ENCODE data around the gene ROBO4. TPM values are rescaled to one million over a fixed set of nuclear protein-coding genes. Genes with fewer than 3 reads are reported as not detected.

The ROBO4 gene
- total and polyA plus RNA-seq, 2 of the 13 experiments (the other 11 are each of a cell fraction or from before 2014, with no cell fraction given): 0.07 to 1.1 TPM

GRCh38 chr11:124934862-124935547, 37.3 kb upstream of the ROBO4 start (continued):
- TF ChIP-seq FOXP4 (CRISPR knock-in tag; IDR thresholded peaks at IDR 0.05) (no peak), KLF6 (CRISPR knock-in tag; IDR thresholded peaks at IDR 0.05) (no peak)

- WGBS (ENCODE audit: low lambda C conversion rate): 74% methylated on average over 3 of the region's 3 CpGs
- no peak overlapping the region for H3K9ac ChIP-seq (ENCODE audit: insufficient read depth, low read depth, low read length)
- H3K27me3 ChIP-seq (ENCODE audit: control insufficient read depth in 1 of 2, insufficient read depth in 2 of 2, low read length in 2 of 2): no peaks in the 10 kb centered on the region; a peak in 1 of 5 replicates
- H3K79me2 ChIP-seq (ENCODE audit: insufficient read depth, low read length): peaks cover 94% of the 10 kb centered on the region
- TF ChIP-seq ZNF782 (CRISPR knock-in tag; IDR thresholded peaks at IDR 0.05; ENCODE audit: borderline replicate concordance) (no peak), DNMT3B (CRISPR knock-in tag; conservative IDR thresholded peaks at IDR 0.05) (no peak), AKAP8 (CRISPR knock-in tag; IDR thresholded peaks at IDR 0.05) (no peak), TOE1 (CRISPR knock-in tag; IDR thresholded peaks at IDR 0.05) (no peak), RARG (CRISPR knock-in tag; IDR thresholded peaks at IDR 0.05; ENCODE audit: low read depth) (no peak), MLLT10 (CRISPR knock-in tag; IDR thresholded peaks at IDR 0.05) (no peak), AGO1 (IDR thresholded peaks at IDR 0.05; ENCODE audit: low read depth, low read length, poor library complexity, severe bottlenecking) (no peak), DMTF1 (CRISPR knock-in tag; IDR thresholded peaks at IDR 0.05) (no peak), ZNF430 (CRISPR knock-in tag; IDR thresholded peaks at IDR 0.05) (no peak), CREB1 (IDR thresholded peaks at IDR 0.05) (no peak), CREB1 (CRISPR knock-in tag; IDR thresholded peaks at IDR 0.05) (no peak), NR1H2 (CRISPR knock-in tag; IDR thresholded peaks at IDR 0.05; ENCODE audit: borderline replicate concordance, low read depth) (no peak), ZMYM4 (CRISPR knock-in tag; IDR thresholded peaks at IDR 0.05) (no peak), ATAD3A (CRISPR knock-in tag; IDR thresholded peaks at IDR 0.05) (no peak), ZEB1 (IDR thresholded peaks at IDR 0.05; ENCODE audit: insufficient replicate concordance, low read depth) (no peak), ZFP36L1 (CRISPR knock-in tag; IDR thresholded peaks at IDR 0.05) (no peak)
- TF ChIP-seq, protein P1, sequence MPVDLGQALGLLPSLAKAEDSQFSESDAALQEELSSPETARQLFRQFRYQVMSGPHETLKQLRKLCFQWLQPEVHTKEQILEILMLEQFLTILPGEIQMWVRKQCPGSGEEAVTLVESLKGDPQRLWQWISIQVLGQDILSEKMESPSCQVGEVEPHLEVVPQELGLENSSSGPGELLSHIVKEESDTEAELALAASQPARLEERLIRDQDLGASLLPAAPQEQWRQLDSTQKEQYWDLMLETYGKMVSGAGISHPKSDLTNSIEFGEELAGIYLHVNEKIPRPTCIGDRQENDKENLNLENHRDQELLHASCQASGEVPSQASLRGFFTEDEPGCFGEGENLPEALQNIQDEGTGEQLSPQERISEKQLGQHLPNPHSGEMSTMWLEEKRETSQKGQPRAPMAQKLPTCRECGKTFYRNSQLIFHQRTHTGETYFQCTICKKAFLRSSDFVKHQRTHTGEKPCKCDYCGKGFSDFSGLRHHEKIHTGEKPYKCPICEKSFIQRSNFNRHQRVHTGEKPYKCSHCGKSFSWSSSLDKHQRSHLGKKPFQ (CRISPR knock-in tag; IDR thresholded peaks at IDR 0.05; ENCODE audit: insufficient replicate concordance): no peak
- ChIA-PET POLR2A (no interaction called here), CTCF (ENCODE audit: low intra/inter-chr PET ratio, low total read pairs) (no interaction called here)
- ATAC-seq (no peak), DNase-seq (ENCODE audit: low spot score) (no peak), FAIRE-seq (no peak)
- H3K36me3 ChIP-seq (replicated peaks in 1 of 2; ENCODE audit: control insufficient read depth in 1 of 2, insufficient read depth in 2 of 2, low read length in 2 of 2): peaks cover 0 to 16% of the 10 kb centered on the region in 2 experiments; a peak in 3 of 5 replicates
- peak overlapping the region; percentile 98; the same call in 1 of the 2 replicates for H3K4me2 ChIP-seq (ENCODE audit: low read depth, low read length)
- H3K27ac ChIP-seq (ENCODE audit: extremely low read length, insufficient read depth, low read length): no peak overlapping the region
- H3K4me1 ChIP-seq (ENCODE audit: insufficient read depth, low read length): peaks cover 67% of the 10 kb centered on the region
- no peaks in the 10 kb centered on the region; the same call in 1 of the 2 replicates for H4K20me1 ChIP-seq (ENCODE audit: insufficient read depth, low read length)
- no peak overlapping the region for H3K4me3 ChIP-seq (replicated peaks in 1 of 3; ENCODE audit: insufficient read depth in 1 of 3, low read depth in 2 of 3, low read length in 3 of 3)
- H2AFZ ChIP-seq (ENCODE audit: low read length): no peak overlapping the region
- intact Hi-C loops (cut with micrococcal nuclease; ENCODE audit: unreplicated experiment) (no loop called here), in situ Hi-C loops (cut with HindIII; ENCODE audit: extremely low pct_ligation_motif_present, low pct_unique_long_range_greater_than_20kb) (no loop called here)
- no TSS peak for BruUV-seq (replicated peaks)
- no peaks in the 10 kb centered on the region for H3K9me3 ChIP-seq (ENCODE audit: low read length)
Observed at GRCh38 chr11:124930799-124931198, 33.1 kb upstream of the ROBO4 start.

Measured in HepG2 (cell line).